ENCODE data around the gene EN2.

Gene EN2

DNA sequence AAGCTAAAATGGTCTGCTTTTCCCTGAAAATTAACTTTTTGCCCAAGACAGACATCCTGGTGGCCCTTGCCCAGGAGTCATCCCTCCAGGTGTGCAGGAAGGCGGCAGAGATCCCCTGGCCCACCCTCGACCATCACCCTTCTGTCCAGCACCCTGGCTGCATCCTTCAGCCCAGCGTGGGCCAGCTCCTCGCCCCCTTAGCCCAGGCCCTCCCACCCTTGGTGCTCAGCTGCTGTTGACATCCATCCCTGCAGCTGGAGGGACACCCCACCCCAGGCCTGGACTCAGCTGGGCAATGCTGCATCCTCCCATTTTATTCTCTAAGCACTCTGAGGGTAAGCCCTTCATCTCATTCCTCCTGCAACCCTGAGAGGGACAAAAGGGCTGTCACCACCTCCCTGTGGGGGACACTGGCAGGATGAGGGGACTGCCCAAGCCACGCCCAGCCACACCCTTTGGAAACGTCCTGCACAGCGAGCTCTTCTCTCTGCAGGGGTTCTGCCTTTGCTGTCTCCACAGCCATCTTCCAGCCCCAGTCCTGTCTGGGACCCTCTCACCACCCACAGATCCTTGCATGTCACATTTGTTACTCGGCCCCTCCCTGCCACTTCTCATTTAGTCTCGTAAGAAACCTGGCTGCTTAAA, 30.7 kb downstream of the EN2 start:
- DNase-seq = no peak

DNA sequence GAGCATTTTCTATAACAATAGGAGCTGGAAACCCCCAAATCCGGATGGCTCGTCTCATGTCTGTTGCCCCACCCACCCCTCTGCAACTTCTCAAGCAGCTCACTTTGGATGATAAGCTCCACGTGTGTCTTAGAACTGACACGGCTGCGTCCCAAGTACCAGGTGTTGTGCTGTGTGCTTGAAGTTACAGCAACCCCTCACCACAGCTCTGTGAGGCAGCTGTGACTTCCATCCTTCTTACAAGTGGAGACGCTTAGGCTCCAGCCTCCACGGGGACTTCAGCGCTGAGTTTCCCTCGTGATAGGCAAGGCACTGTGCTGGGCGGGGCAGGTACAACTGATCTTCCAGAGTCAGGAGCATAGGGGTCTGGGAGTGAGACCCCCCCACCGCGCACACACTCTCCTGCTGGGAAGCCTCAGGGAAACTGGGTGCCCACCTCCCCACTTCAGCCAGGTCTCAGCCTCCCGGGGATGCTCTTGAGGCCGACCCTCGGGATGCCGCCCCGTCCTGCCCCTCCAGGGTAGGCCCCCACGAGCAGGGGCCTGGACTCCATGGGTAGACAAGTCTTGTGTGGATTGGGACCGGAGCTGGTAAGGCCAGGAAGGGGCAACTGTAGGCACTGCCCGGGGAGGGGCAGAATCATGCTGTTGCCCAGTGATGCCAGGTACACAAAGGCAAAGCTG, 31.4 kb downstream of the EN2 start:
- no peak for DNase-seq

DNA sequence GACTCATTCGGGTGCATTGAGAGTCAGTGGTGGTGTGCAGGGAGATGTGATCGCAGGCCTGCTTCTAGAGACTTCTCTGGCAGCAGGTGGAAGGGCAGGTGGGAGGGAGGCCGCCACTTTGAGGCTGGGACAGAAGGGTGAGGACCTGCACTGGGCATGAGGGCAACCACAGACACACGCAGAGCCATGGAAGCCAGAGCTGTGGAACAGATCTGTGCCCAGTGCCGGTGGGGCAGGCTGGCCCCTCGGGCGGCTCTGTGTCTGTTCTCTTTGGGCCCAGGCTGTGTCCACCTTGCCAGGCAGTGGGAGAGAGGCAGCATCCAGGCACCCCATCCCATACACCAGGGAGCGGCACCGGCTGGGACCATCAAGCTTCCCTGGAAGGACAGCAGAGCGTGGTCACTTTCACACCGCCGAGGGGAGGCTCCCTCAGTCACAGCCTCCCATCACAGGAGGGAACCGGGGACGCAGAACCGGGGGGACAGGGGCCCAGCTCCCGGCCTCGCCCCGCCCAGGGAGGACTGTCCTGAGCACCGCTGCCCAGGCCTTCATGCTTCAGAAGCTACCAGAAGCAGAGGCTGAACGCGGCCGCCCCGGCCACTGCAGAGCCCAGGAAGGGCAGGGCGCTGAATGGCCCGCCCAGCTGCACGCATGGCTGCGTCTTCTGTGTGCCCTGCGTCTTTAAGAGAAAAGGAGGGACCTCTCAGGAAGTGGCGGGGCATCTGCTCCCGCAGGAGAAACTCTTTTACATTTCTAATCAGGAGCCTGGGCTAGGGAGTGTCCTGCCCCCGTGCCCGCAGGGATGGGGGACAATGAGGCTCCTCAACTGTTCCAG, 32.1 kb downstream of the EN2 start:
- no peak for DNase-seq

DNA sequence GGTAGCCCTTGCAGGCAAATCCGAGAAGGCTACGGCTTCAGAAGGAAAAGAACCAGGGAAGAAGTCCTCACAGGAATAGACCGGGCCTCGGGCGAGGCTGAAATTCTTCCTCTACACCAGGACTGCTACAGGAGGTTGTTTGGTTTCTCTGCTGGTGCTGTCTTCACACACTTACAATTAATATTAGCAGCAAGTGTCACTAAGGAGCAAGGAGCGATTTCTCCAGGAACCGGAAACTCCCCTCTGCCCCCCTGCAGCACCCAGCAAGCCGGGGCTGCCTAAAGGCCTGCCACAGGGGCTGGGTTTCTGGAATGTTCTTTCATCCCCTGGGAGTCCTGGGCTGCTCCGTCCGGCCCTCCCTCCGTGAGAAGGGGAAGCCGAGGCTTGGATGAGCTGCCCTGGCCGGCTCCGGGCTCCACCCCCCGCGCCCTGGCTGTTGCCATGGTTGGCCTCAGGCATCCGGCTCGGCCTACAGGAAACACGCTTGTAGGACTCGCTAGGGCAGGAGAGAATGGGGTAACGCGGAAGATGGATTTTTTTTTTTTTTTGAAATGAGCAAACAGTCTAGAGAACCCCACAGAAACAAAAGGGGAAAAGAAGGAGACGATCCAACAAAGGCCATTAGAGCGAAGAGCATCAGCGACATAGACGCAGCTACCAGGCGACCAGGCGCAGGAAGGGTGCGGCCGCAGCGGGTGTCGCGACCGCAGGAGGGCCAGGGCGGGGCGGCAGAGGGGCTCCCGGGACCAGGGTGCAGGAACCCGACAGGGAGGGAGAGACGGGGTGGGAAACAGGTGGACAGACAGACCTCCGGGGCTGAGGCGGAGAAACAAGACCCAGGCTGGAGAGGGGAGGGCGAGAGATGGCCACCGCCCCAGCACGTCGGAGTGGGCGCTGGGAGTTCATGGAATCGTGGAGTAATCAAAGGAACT, 33.0 kb downstream of the EN2 start:
- no peak for DNase-seq

DNA sequence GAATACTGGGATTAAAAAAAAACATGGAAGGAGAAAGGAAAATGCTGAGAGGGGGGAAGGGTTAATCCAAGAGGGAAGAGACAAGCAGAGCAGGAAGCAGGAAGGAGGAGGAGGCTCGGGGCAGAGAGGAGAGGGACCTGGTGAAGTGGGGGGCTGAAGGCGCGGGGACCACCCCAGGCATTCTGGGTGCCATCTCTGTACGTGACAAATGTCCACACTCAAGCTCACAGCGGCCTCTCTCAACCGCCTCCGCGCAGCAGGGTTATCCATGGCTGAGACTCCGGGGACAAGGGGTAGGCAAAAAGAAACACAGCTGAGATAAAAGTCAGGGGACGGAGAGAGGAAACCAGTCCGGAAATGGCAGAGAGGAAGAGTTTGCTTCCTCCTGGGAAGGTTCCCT, 33.9 kb downstream of the EN2 start:
- DNase-seq = no peak

DNA sequence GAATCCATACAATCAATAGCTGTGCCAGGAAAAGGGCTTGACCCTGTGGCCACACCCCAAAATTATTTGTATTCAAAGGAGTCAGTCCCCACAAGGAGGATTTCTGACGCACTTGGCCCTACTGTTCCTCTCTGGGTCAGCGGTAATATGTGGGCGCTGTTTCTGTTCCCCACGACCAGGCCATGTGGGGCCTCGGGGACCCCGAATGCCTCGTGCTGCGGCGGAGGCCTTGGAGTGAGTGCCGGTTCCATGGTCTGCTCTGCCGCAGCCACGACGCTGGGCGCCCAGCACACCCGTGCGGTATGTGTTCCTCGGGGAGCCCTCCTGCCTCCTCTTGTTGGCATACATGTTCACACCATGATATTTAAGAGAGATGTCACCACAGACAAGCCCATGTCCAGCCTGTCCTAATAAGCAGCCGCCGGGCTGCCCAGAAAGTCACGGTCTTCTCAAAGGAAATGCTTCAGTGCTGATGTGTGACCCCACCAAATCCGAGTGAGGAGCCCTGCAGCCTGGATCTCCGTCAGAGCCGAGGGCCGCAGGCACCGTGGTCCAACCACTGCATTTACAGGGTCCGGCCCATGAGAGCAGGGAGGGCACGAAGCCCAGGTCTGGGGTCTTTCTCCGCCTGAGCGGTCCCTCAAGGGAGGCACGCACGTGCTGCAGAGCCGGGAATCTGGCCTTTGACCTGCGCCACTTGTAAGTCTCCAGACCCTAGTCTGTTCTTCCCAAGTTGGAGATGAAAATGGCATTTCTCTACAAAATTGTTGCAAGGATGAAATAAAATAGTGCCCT, 36.0 kb downstream of the EN2 start:
- DNase-seq = no peak

DNA sequence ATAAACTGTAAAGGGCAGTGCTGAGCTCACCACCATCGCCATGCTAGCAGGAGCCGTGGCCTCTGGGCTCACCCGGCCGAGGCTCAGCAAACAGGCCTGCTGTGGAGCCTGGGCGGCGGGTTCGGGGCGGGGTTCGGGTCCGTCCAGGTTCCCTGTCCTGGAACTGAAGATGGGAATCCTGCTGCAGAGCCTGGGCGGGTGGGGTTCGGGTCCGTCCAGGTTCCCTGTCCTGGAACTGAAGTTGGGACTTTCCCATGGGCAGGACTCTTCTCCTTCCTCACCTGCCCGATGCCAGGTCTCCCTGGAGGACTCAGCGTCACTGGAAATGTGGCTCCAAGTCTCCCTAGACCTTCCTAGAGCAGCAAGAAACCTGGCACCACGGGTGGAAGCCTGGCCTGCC, 36.6 kb downstream of the EN2 start:
- no peak for DNase-seq

DNA sequence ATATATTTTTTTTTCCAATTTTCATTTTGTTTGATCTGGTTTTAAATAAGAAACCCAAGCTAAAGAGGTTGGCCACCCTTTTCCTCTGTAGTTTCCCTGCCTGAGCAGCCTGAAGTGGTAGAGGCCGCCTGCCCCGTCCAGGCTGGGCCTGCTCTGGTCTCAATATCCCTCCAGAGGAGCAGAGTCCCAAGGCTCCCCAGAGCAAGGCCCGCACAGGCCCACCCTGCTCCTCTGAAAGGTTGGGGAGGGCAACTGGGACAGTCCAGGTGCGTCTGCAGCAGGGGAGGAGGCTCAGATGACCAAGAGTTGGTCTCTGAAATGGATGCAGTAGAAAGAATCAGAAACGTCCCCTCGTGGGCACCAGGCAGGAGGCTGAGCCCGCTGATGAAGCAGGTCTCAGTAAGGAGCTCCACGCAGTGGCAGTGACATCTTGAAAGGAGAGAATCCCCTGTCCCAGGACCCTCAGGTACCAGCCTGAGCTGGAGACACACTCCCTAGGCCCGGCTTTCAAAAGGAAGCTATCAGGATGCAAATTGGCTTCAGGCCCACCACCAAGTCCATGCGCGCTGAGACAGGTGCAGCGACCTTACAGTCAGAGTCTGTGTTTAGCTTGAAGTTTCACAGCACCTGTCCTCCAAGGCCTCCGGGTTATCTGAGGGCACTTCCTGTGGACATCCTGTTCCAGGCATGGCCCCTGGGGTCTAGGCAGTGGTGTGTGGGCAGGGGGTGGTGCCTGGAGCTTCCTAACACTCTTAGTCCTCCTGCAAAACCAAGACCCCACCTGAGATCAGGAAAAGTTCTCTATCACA, 37.7 kb downstream of the EN2 start:
- no peak for DNase-seq

DNA sequence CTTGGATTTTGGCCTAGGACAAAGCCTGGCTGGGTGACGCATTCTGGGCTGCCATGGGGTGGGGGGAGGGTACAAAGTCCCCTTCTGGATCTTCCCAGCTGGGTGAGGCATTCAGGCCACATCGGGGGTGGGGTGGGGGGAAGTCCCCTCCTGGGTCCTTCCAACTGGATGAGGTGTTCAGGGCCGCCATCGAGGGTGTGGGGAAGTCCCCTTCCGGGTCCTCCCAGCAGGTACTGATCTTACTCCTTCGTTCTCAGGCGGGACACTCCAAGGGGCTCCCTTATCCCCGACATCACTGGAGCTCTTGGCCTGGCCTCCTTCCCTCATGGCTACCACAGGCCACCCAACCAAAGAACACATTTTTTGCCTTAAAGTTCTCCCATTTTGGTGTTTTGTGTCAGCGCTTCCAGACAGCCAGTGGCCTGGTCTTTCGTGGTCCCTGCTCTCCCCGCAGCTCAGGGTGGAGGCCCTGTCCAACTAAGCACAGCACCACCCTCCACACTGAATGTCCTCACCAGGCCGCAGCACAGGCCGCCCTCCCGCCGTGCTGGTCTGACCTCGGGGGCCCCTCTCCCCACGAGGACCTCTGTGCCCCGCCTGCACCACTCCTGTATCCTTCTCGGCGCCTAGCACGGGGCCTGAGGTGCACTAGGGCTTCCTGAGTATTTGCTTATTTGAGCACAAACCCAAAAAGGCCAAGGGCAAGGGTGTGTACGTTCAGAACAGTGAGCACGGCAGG, 38.5 kb downstream of the EN2 start:
- DNase-seq = no peak

DNA sequence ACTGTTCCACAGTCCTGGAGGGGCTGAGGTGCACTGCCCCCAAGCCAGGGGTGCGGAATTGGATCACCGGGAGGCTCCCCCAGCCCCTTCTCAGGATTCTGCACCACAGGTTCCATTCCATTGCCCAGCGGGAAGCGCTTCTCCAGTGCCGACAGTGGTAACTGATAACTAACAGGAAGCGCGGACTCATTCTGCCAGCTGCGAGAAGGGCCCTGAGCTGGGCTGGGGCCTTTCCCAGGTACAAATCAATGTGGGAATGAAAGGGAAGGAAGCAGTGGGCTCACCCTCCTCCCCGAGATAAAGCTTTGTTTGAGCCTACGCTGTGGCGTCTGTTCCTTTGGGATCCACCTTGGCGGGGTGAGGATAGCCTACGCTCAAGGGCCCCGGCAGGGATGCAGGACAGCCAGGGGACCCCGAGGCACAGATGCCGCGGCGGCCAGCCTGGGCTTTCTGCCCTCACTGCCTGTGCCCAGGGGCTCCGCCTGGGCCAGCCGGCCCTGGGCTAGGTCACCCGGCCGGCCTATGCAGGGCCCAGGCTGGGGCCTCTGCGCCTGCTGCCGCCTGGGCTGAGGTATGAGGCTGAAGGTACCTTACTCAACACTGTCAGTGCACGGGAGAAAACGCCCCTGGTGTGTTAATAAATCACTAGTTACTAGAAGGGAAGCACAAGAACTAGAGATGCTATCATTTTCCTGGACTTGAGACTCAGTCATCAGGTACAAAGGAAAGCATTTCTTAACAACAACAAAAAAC, 39.4 kb downstream of the EN2 start:
- DNase-seq = no peak

DNA sequence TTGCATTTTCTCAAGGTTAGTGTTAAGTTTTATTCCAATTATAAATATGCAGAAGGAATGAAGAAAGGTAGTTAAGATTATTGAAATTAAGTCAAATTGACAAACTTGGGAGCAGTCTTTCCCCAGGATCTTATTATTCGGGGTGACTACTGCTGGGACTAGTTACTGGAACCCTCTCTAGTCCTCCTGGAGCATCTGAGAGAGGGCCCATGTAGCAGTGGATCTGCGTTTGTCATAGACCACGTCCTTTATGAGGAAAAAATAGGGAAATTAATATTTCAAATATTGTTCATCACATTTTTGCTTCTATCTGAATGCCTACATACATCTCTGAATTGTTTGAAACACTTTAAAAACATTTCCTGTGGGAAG, 47.5 kb downstream of the EN2 start:
- no peak for DNase-seq

DNA sequence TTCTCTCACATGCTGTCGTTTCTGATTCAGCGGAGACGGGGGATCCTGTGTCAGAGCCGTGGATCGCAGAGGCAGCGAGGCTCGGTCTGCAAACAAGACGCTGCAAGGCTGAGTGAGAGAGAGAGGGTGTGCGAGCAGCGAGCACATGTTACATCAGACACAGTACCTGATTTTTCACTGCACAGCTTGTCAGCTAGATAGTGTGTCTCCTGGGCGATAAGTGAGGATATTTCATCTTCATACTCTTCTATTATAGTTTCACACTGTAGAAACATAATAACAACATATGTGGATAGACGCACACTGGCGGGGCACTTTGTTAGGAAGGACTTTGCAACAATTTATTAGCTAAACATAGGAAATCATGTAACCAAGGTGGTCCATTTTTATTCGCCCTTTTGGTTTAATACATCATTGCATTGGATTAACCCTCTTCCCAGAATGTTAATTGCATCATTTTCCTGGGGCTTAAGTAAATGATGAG, 49.0 kb downstream of the EN2 start:
- DNase-seq = no peak

DNA sequence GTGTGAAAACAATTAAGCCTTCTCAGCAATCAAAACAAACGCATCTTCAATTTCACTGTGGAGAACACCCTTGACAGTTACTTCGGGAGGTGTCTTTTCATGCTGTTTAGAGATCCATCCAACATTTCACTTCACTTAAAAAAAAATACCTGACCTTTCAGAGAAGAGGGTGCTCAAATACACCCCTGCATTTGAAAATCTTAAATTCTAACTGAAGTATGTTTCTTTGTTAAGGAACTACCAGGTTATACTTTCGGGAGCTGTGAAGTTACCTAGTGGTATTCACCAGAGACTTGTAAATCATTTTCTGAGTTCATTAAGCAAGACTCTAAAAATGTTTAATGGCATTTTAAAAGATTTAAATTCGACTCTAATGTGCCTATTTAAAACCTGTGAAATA, 49.6 kb downstream of the EN2 start:
- DNase-seq = no peak

DNA sequence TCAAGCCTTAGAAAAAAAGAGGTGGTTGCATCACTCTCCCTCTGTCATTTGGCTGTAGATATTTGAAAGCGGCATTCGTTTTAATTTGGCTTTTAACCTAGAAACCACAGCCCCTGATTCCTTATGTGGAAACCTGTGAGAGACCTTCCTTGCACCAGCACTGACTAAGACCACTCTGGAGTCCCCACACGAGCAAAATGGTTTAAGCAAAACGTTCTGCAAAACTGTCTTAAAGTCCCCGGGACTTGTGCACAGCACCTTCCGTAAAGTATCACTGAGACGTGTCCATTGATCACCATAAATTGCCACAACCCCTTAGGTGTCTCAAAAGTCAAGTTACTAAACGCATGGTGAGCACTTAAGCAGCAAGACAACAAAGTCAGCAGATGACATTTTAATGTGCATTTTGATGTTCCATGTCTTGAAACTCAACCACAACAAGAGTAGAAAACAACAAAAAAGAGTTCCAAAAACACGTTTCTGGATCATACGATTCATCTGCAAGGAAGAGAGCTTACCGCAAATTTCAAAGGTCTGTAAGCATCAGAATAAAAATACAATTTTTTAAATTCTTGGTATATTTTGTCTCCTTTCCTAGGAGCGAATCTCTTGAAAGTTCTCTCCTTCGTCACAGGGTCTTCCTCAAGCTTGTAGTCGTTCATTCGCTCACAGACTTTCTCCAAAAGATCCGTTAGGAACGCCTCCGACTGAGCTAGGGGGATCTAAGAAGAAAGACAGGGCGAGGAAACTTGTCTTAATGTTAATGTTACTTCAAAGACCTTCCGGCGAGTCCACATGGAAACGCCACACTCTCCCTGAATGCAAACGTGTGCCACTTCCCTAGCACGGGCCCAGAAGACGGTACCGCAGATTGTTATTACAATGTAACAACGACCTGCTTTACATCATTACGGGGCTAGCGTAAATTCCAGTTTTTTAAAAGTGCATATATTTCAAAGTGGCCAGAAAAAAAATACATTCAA, 50.7 kb downstream of the EN2 start:
- no peak for DNase-seq

DNA sequence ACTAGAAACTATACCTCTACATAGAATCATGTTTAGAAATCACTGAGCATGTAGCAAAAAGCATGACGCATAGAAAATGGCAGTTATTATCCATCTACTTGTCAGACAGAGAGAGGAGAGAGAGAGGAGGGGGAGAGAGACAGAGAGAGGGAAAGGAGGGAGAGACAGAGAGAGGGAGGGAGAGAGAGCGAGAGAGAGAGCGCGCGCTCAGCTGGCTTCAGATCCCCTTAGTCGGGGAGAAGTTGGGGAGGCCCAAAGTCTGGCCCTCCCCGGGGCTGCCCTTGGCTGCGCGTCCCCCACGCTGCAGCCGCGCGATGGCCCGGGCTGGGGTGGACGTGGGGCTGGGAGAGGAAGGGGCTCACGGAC, 51.4 kb downstream of the EN2 start:
- DNase-seq = no peak

DNA sequence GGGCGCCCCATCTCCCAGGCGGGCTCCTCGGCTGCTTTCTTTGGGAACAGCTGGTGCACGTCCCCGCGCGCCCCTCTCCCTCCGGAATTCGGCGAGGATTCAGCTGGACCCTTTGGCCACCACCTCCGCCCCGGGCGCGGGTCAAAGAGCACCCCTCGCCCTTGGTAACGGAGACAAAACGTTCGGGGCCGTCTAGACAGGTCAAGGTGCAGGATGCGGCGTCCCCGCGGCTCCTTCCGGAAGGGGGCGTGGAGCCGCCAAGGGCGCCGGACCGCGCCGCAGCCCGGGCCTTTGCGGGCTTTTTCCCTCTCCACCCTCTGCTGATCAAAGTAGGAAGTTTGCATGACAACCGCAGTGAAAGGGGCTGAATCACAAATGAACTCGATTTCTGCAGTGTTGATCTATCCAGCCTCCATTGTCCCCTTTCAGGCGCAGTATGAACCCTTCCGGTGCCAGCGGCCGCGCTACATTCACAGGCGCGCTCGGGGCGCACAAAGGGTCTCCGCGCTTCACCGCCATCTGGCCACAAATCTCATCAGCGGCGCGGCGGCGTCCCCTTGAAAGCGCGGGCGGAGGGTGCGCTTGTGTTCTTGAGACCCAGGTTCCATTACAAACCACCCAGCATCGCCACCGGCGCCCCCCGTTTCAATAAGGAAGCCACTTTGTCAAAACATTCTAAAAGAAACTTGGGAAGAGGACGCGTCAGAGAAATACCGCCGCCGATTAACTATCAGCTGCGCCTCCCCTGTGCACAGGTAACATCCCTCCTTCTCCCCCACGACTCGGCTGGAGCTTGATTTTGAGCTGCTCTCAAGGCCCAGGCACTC, 52.0 kb downstream of the EN2 start:
- DNase-seq = no peak

DNA sequence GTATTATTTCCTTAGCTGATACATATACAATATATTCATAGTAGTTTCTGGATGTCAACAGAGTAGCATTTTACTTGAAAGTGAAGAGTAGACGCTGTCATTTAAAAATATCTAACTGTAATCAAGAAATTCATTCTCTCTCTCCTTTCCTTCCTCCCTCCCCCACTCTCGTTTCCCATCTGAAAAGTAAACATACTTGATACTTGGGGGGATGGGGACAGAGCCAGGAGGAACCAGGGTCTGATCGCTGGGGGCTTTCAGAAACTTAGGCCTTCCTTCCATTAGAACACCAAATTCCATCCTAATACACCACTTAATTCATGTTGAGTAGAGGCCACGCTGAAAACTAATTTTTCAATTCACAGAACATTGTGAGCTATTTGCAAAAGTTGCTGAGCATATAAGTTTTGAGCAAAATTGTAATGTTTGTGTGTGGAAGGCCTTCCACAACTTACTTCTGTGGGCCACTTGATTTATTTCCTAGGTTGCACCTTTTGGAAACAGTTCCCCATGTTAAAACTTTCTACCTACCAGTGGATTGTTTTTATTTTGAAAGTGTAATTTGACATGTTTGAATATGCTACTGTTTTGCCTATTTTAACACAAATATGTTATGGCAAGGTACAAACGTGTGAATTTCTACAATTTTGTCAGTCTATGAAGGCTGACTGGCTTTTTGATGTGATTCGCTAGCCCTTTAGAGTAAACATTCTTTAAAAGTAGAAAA, 53.2 kb downstream of the EN2 start:
- DNase-seq = no peak

All from KG1 (cell line).